Neural crest cell (in vitro differentiated cells): ENCODE data around the gene ZNF813. TPM values are rescaled to one million over a fixed set of nuclear protein-coding genes. Genes with fewer than 3 reads are reported as not detected.
A peak's percentile ranks its signal among the peaks of the same experiment; 100 is the strongest.
"Not testable (repeated sequence)": the region's sequence is repeated elsewhere in the genome, so short reads cannot be mapped to it uniquely, and the experiment has no call there.

Source experiments
- DNase-seq: peaks from one replicate; pipeline ENCODE4 v3.0.0; 2021; ENCODE audit warnings: low read depth, mixed read lengths, low spot score
- H3K27ac Mint-ChIP-seq: one replicate; pipeline ENCODE4 v1.8.0; 2021; ENCODE audit warnings: mild to moderate bottlenecking, mixed read lengths; ENCODE audit not compliant: unreplicated experiment
- H3K27me3 Mint-ChIP-seq: 2 replicates; pipeline ENCODE4 v1.8.0; 2021; ENCODE audit warnings: low read depth, mild to moderate bottlenecking, mixed read lengths
- H3K36me3 Mint-ChIP-seq: 2 replicates; pipeline ENCODE4 v1.8.0; 2021; ENCODE audit warnings: low read depth, mild to moderate bottlenecking, mixed read lengths
- H3K4me1 Mint-ChIP-seq: 2 replicates; pipeline ENCODE4 v1.8.0; 2021; ENCODE audit warnings: mixed read lengths
- H3K4me3 Mint-ChIP-seq: one replicate; pipeline ENCODE4 v1.8.0; 2021; ENCODE audit warnings: mild to moderate bottlenecking, mixed read lengths
- H3K9me3 Mint-ChIP-seq: 2 replicates; pipeline ENCODE4 v1.8.0; 2021; ENCODE audit warnings: mixed read lengths
- total RNA-seq: library from RNA; stranded (reverse); gene quantifications from 2 replicates; pipeline ENCODE4 v1.2.1, GENCODE V29; 2021
- TF ChIP-seq, protein P1 (sequence below): fragments of 200-600 bp; sonication (generic); conservative IDR thresholded peaks from 2 replicates; pipeline ENCODE4 v1.5.0; 2021; ENCODE audit warnings: antibody characterized with exemption, mild to moderate bottlenecking

Gene ZNF813
- total RNA-seq, 1 donor from 2014 or later = 8.6 TPM

DNA sequence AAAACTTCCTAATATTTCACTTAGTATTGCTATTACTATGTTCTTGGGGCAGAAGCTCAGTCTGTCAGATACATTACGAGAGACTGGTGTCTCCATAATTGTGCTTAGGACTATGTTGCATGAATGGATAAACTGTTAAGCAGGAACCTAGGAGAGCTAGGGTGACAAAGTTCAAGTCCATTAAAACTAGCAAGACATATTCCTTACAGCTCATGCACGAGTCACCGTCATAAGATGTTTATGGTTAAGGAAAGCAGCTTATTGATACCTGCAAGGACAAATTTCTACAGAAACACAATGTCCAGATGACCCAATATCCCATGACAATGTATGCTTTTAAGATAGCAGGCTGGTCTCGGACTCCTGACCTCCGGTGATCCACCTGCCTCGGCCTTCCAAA lies 5.7 kb upstream of the ZNF813 start:
- Mint-ChIP-seq H3K4me3 (no peak overlapping the region), H3K4me1 (peaks cover 5% of the 10 kb centered on the region), H3K27me3 (peaks cover 13% of the 10 kb centered on the region), H3K9me3 (peaks cover 27% of the 10 kb centered on the region), H3K36me3 (peaks cover 39% of the 10 kb centered on the region), H3K27ac (no peak overlapping the region)
- TF ChIP-seq, protein P1, sequence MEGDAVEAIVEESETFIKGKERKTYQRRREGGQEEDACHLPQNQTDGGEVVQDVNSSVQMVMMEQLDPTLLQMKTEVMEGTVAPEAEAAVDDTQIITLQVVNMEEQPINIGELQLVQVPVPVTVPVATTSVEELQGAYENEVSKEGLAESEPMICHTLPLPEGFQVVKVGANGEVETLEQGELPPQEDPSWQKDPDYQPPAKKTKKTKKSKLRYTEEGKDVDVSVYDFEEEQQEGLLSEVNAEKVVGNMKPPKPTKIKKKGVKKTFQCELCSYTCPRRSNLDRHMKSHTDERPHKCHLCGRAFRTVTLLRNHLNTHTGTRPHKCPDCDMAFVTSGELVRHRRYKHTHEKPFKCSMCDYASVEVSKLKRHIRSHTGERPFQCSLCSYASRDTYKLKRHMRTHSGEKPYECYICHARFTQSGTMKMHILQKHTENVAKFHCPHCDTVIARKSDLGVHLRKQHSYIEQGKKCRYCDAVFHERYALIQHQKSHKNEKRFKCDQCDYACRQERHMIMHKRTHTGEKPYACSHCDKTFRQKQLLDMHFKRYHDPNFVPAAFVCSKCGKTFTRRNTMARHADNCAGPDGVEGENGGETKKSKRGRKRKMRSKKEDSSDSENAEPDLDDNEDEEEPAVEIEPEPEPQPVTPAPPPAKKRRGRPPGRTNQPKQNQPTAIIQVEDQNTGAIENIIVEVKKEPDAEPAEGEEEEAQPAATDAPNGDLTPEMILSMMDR = no peak
- DNase-seq = no peak

DNA sequence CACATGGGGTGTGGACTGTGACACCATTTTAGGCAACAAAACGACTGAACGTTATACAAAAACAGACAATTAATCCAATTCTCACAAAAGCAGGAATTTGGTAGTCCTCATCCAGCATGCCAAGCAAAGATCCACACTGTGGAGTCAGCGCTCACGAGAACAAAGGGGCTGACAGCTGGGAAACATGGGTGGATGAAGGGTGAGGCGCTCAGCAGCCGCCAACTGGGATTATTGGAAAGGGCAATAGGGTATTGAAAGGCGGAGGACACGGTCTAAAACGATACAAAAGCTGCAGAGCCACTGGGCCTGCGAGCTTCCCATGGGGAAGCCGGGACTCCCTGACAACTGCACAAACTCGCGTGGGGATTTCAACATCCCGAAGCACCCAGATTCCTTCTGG lies 4.7 kb upstream of the ZNF813 start:
- peak overlapping the region; percentile 56 for H3K4me3 Mint-ChIP-seq
- H3K36me3 Mint-ChIP-seq = peaks cover 30% of the 10 kb centered on the region
- DNase-seq = no peak
- H3K9me3 Mint-ChIP-seq = peaks cover 23% of the 10 kb centered on the region
- peak overlapping the region; percentile 53 for H3K27ac Mint-ChIP-seq
- H3K4me1 Mint-ChIP-seq = peaks cover 6% of the 10 kb centered on the region
- TF ChIP-seq, protein P1 = no peak
- peaks cover 13% of the 10 kb centered on the region for H3K27me3 Mint-ChIP-seq

DNA sequence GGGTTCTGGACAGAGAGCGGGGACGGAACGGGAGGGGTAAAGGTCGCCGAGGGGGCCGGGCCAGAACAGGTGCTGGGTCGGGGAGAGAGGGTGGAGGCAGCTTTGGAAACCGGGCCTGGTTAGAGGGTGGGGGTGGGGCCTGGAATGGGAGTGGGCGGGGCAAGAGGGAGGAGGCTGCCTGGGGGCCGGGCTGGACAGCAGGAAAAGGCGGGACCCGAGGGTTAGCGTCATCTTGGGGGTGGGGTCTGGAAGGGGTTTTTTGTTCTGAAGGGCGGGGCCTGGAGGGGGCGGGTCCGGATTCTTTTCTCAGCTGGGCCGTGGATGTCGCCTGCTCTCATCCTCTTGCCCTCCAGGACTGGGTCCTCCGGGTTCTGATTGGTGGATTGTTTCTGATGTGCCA lies 4.3 kb upstream of the ZNF813 start:
- H3K36me3 Mint-ChIP-seq = peaks cover 26% of the 10 kb centered on the region
- peaks cover 13% of the 10 kb centered on the region for H3K27me3 Mint-ChIP-seq
- peak overlapping the region; percentile 64 for H3K4me3 Mint-ChIP-seq
- H3K9me3 Mint-ChIP-seq = peaks cover 21% of the 10 kb centered on the region
- H3K4me1 Mint-ChIP-seq = peaks cover 10% of the 10 kb centered on the region
- TF ChIP-seq, protein P1 = no peak
- H3K27ac Mint-ChIP-seq = no peak overlapping the region
- DNase-seq = no peak

DNA sequence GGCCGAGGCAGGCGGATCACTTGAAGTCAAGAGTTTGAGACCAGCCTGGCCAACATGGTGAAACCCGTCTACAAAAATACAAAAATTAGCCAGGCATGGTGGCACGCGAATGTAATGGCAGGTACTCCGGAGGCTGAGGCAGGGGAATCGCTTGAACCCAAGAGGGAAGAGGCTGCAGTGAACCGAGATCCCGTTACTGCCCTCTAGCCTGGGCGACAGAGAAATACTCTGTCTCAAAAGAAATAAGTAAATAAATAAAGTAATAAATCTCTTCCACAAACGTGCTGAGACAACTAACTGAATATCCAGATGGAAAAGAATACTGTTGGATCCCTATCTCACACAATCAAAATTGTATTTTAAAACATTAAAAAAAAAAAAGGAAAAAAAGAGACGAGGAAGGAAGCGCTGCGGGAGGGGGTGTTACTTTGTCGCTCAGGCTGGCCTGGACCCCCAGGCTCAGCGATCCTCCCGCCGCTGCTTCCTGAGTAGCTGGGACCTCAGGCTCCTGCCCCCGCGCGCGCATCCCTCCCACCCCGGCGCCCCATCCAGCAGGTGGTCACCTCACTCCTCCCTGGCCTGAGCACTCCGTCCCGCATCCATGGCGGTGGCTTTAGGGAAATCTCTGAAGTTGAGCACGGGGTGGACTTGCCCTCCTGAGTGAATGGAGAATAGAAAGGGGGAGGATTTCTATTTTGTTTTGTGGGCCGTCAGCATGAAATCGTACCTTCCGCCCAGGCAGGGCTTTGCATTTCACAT lies 628 bp upstream of the ZNF813 start:
- Mint-ChIP-seq H3K36me3 (peaks cover 12% of the 10 kb centered on the region), H3K4me3 (peak overlapping the region; percentile 98), H3K27ac (no peak overlapping the region), H3K4me1 (peaks cover 30% of the 10 kb centered on the region), H3K9me3 (peaks cover 10% of the 10 kb centered on the region), H3K27me3 (peaks cover 16% of the 10 kb centered on the region)
- TF ChIP-seq, protein P1 = no peak
- no peak for DNase-seq

DNA sequence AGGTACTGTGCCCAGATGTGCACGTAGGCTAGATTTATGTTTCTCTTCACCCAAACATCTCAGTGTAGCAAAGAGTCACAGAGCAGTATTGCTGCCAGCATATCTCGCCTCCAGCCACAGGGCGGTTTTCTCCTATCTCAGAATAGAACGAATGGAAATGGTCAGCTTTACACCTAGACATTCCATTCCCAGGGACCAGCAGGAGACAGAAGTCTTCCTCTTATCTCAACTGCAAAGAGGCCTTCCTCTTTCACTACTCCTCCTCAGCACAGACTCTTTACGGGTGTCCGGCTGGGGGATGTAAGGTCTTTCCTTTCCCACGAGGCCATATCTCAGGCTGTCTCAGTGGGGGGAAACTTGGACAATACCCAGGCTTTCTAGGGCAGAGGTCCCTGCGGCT lies 1.1 kb downstream of the ZNF813 start:
- not testable (repeated sequence) for DNase-seq, H3K9me3 Mint-ChIP-seq, H3K36me3 Mint-ChIP-seq
- peak overlapping the region; percentile 98 for H3K4me3 Mint-ChIP-seq
- H3K4me1 Mint-ChIP-seq = peaks cover 30% of the 10 kb centered on the region
- H3K27ac Mint-ChIP-seq = peak overlapping the region; percentile 43
- H3K27me3 Mint-ChIP-seq = peaks cover 11% of the 10 kb centered on the region

GRCh38 chr19:53471916-53472315 lies 4.4 kb downstream of the ZNF813 start:
- no peak for DNase-seq
- TF ChIP-seq, protein P1 = no peak
- Mint-ChIP-seq H3K4me3 (no peak overlapping the region), H3K9me3 (peaks cover 4% of the 10 kb centered on the region), H3K27ac (no peak overlapping the region), H3K36me3 (peaks cover 19% of the 10 kb centered on the region), H3K27me3 (peaks cover 3% of the 10 kb centered on the region), H3K4me1 (peaks cover 25% of the 10 kb centered on the region)

DNA sequence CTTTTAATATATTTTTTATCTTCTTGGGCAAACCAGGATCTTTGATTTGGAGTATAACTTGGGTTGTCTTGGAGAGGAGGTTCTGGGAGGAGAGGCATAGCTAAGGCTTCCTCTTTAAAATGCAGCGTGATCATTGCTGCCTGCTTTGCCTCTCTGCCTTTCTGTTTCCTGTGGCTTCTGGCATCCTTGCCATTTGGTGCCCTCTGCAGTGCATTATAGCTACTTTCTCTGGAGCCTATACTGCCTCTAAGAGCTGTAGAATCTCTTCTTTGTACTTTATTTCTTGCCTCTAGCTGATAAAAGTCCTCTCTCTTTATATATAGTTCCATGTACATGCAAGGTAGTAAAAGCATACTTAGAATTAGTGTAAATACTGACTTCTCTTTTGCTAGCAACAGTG lies 7.3 kb downstream of the ZNF813 start:
- not testable (repeated sequence) for H3K9me3 Mint-ChIP-seq

DNA sequence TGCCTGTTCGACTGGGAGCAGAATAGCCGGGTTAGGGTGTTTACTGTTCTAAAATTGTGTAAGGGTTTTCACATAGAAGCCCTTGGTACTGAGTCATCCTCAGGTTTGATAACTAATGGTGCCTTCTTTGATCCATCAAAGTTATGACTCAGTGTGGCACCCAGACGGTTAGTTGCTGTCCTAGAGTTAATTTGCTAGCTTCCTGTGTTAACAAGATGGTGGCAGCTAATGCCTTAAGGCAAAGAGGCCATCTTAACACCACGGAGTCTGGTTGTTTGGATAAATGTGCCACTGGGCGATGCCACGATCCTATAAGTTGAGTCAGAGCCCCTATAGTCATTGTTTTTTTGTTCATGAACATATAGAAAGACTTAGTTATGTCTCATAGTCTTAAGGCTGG lies 7.9 kb downstream of the ZNF813 start:
- DNase-seq, H3K27me3 Mint-ChIP-seq, H3K9me3 Mint-ChIP-seq, H3K4me1 Mint-ChIP-seq, H3K27ac Mint-ChIP-seq, H3K4me3 Mint-ChIP-seq: not testable (repeated sequence)
- peaks cover 47% of the 10 kb centered on the region for H3K36me3 Mint-ChIP-seq

More for the DNA sequence above, 7.3 kb downstream of the ZNF813 start:
- not testable (repeated sequence) for H3K27me3 Mint-ChIP-seq, DNase-seq, H3K4me3 Mint-ChIP-seq, H3K4me1 Mint-ChIP-seq, H3K27ac Mint-ChIP-seq
- H3K36me3 Mint-ChIP-seq = peaks cover 40% of the 10 kb centered on the region

DNA sequence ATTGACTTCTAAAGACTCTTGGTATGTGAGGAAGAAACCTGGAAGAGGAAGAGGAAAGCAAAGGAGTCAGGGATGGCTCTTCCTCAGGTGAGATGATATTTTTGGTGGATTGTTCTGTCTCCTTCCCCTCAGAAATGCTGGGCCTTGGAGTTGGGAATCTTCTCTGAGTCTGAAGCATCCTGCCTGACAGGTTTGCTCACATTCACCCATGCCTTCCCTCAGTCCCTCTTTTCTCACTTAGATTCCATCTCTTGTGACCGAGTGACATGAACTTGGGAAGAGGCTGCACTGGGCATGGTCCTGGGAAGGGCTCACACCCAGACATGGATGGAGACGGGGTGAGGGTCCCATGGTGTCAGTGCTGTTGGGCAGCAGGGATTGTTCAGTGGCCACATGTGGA lies 16.2 kb downstream of the ZNF813 start:
- not testable (repeated sequence) for H3K4me3 Mint-ChIP-seq, H3K27ac Mint-ChIP-seq, H3K4me1 Mint-ChIP-seq, DNase-seq, H3K27me3 Mint-ChIP-seq
- H3K9me3 Mint-ChIP-seq = peaks cover 18% of the 10 kb centered on the region
- peaks cover 80% of the 10 kb centered on the region for H3K36me3 Mint-ChIP-seq
